UCSD-AML1 (cell line): ENCODE data around the gene NEK4.

Source experiments
- DNase-seq: peaks from one replicate; lab custom pipeline; 2025; ENCODE audit not compliant: unreplicated experiment; lab: John Stamatoyannopoulos, UW

NEK4 gene

GRCh38 chr3:52770496-52771333 lies at the start of gene NEK4:
Gene NEK4 (minus strand): TSS chr3:52770940. CDS start chr3:52770746, 194 bp downstream.
- peak; percentile 95 for DNase-seq

GRCh38 chr3:52819936-52820335 lies 49.2 kb upstream of the NEK4 start:
- DNase-seq, result no peak

- no peak for DNase-seq
Observed at GRCh38 chr3:52817860-52818259, 47.1 kb upstream of the NEK4 start.

- no peak for DNase-seq
Observed at GRCh38 chr3:52817221-52817620, 46.5 kb upstream of the NEK4 start.

GRCh38 chr3:52816654-52817053 lies 45.9 kb upstream of the NEK4 start:
- no peak for DNase-seq

GRCh38 chr3:52816199-52816598 lies 45.5 kb upstream of the NEK4 start:
- DNase-seq, result no peak

- DNase-seq, result no peak
Observed at GRCh38 chr3:52813810-52814209, 43.1 kb upstream of the NEK4 start.

GRCh38 chr3:52811452-52812011 lies 40.8 kb upstream of the NEK4 start:
- no peak for DNase-seq

- DNase-seq, result no peak
Observed at GRCh38 chr3:52810923-52811322, 40.2 kb upstream of the NEK4 start.

- DNase-seq, result peak; percentile 24
Observed at GRCh38 chr3:52809662-52810377, 39.1 kb upstream of the NEK4 start.

GRCh38 chr3:52809149-52809548 lies 38.4 kb upstream of the NEK4 start:
- DNase-seq, result no peak

GRCh38 chr3:52805270-52806039 lies 34.7 kb upstream of the NEK4 start:
- no peak for DNase-seq

- DNase-seq, result no peak
Observed at GRCh38 chr3:52801839-52802238, 31.1 kb upstream of the NEK4 start.

- DNase-seq, result no peak
Observed at GRCh38 chr3:52800079-52800478, 29.3 kb upstream of the NEK4 start.

GRCh38 chr3:52798978-52799476 lies 28.3 kb upstream of the NEK4 start:
- peak; percentile 24 for DNase-seq

- DNase-seq, result no peak
Observed at GRCh38 chr3:52798376-52798977, 27.7 kb upstream of the NEK4 start.

- DNase-seq, result no peak
Observed at GRCh38 chr3:52796411-52796810, 25.7 kb upstream of the NEK4 start.

- no peak for DNase-seq
Observed at GRCh38 chr3:52795298-52795900, 24.7 kb upstream of the NEK4 start.

- DNase-seq, result no peak
Observed at GRCh38 chr3:52794612-52795099, 23.9 kb upstream of the NEK4 start, which contains the start of gene ITIH3. Gene ITIH3 (plus strand): TSS chr3:52794796. CDS start chr3:52794804, 8 bp downstream.
